Activated CD4-positive, alpha-beta memory T cell treated with anti-CD3 and anti-CD28 coated beads, Interleukin-2, amount 10 ng/mL, durations not matched to agents 7 days and 5 days (primary cell): ENCODE data around the gene ZNF354C. TPM values are rescaled to one million over a fixed set of nuclear protein-coding genes. Genes with fewer than 3 reads are reported as not detected.
A peak's percentile ranks its signal among the peaks of the same experiment; 100 is the strongest.

Experiments used
- CTCF ChIA-PET: fragments of 350-600 bp; sonication (Branson Sonifier 250); formaldehyde crosslinking; loops from one replicate; lab custom pipeline; 2021; ENCODE audit warnings: antibody characterized with exemption, inconsistent platforms; lab: Charles Lee
- POLR2A ChIA-PET: fragments of 350-600 bp; sonication (Branson Sonifier 250); formaldehyde crosslinking; loops from one replicate; lab custom pipeline; 2021; ENCODE audit warnings: antibody characterized with exemption; lab: Charles Lee
- DNase-seq: peaks from one replicate; pipeline ENCODE4 v3.0.0-alpha.2; 2020
- H3K27ac Mint-ChIP-seq: one replicate; pipeline ENCODE4 v1.8.0; 2021; ENCODE audit warnings: mild to moderate bottlenecking, mixed read lengths
- H3K27me3 Mint-ChIP-seq: one replicate; pipeline ENCODE4 v1.8.0; 2021; ENCODE audit warnings: mixed read lengths
- H3K36me3 Mint-ChIP-seq: one replicate; pipeline ENCODE4 v1.8.0; 2021; ENCODE audit warnings: low read depth, mixed read lengths
- H3K4me1 Mint-ChIP-seq: one replicate; pipeline ENCODE4 v1.8.0; 2021; ENCODE audit warnings: mixed read lengths
- H3K4me3 Mint-ChIP-seq: one replicate; pipeline ENCODE4 v1.8.0; 2021; ENCODE audit warnings: mild to moderate bottlenecking, mixed read lengths
- H3K9me3 Mint-ChIP-seq: one replicate; pipeline ENCODE4 v1.8.0; 2021; ENCODE audit warnings: mixed read lengths
- total RNA-seq, 2 experiments: library from RNA; stranded (reverse); gene quantifications; one replicate each; pipeline ENCODE4 v1.2.3, GENCODE V29; 2021

The ZNF354C gene
- total RNA-seq, 2 experiments from 2014 or later = 5.1 to 6.0 TPM

- CTCF ChIA-PET = no interaction called here
- Mint-ChIP-seq H3K9me3 (peaks cover 32% of the 10 kb centered on the region), H3K36me3 (no peaks in the 10 kb centered on the region), H3K27ac (no peak overlapping the region), H3K27me3 (no peaks in the 10 kb centered on the region), H3K4me1 (no peaks in the 10 kb centered on the region), H3K4me3 (no peak overlapping the region)
- DNase-seq = no peak
- POLR2A ChIA-PET = no interaction called here
Measured at GRCh38 chr5:179118338-179118737, 58.2 kb downstream of the ZNF354C start.

- Mint-ChIP-seq H3K4me3 (no peak overlapping the region), H3K4me1 (no peaks in the 10 kb centered on the region), H3K9me3 (peaks cover 27% of the 10 kb centered on the region), H3K27me3 (no peaks in the 10 kb centered on the region), H3K27ac (no peak overlapping the region), H3K36me3 (no peaks in the 10 kb centered on the region)
- DNase-seq = no peak
- ChIA-PET CTCF (no interaction called here), POLR2A (no interaction called here)
Measured at GRCh38 chr5:179118756-179119414, 58.7 kb downstream of the ZNF354C start.

GRCh38 chr5:179119415-179120170 is 59.4 kb downstream of the ZNF354C start:
- ChIA-PET CTCF (no interaction called here), POLR2A (no interaction called here)
- no peak for DNase-seq
- Mint-ChIP-seq H3K27ac (no peak overlapping the region), H3K4me1 (no peaks in the 10 kb centered on the region), H3K4me3 (no peak overlapping the region), H3K36me3 (no peaks in the 10 kb centered on the region), H3K9me3 (peaks cover 26% of the 10 kb centered on the region), H3K27me3 (no peaks in the 10 kb centered on the region)

GRCh38 chr5:179120421-179120861 is 60.3 kb downstream of the ZNF354C start:
- POLR2A ChIA-PET = no interaction called here
- Mint-ChIP-seq H3K27ac (no peak overlapping the region), H3K9me3 (peaks cover 19% of the 10 kb centered on the region)

GRCh38 chr5:179120951-179121666 is 60.9 kb downstream of the ZNF354C start:
- DNase-seq = no peak
- H3K27me3 Mint-ChIP-seq = no peaks in the 10 kb centered on the region
- no peaks in the 10 kb centered on the region for H3K4me1 Mint-ChIP-seq
- ChIA-PET POLR2A (no interaction called here), CTCF (no interaction called here)
- H3K9me3 Mint-ChIP-seq = peaks cover 18% of the 10 kb centered on the region
- H3K36me3 Mint-ChIP-seq = no peaks in the 10 kb centered on the region
- H3K27ac Mint-ChIP-seq = no peak overlapping the region
- no peak overlapping the region for H3K4me3 Mint-ChIP-seq

More at GRCh38 chr5:179120421-179120861, 60.3 kb downstream of the ZNF354C start:
- Mint-ChIP-seq H3K4me3 (no peak overlapping the region), H3K27me3 (no peaks in the 10 kb centered on the region), H3K36me3 (no peaks in the 10 kb centered on the region), H3K4me1 (no peaks in the 10 kb centered on the region)
- CTCF ChIA-PET = no interaction called here
- DNase-seq = peak; percentile 6

GRCh38 chr5:179121667-179122111 is 61.5 kb downstream of the ZNF354C start:
- Mint-ChIP-seq H3K27me3 (no peaks in the 10 kb centered on the region), H3K4me3 (no peak overlapping the region), H3K4me1 (no peaks in the 10 kb centered on the region), H3K36me3 (no peaks in the 10 kb centered on the region), H3K9me3 (peaks cover 14% of the 10 kb centered on the region), H3K27ac (no peak overlapping the region)
- DNase-seq = peak; percentile 8
- CTCF ChIA-PET = no interaction called here
- POLR2A ChIA-PET = no interaction called here

GRCh38 chr5:179122411-179123108 is 62.4 kb downstream of the ZNF354C start:
- ChIA-PET POLR2A (no interaction called here), CTCF (no interaction called here)
- H3K4me1 Mint-ChIP-seq = no peaks in the 10 kb centered on the region
- peaks cover 13% of the 10 kb centered on the region for H3K9me3 Mint-ChIP-seq
- H3K27me3 Mint-ChIP-seq = no peaks in the 10 kb centered on the region
- no peak overlapping the region for H3K4me3 Mint-ChIP-seq
- H3K27ac Mint-ChIP-seq = no peak overlapping the region
- no peak for DNase-seq
- H3K36me3 Mint-ChIP-seq = no peaks in the 10 kb centered on the region

GRCh38 chr5:179123109-179123426 is 62.9 kb downstream of the ZNF354C start:
- H3K4me3 Mint-ChIP-seq = no peak overlapping the region
- CTCF ChIA-PET = no interaction called here
- H3K27ac Mint-ChIP-seq = no peak overlapping the region
- no peaks in the 10 kb centered on the region for H3K4me1 Mint-ChIP-seq
- H3K36me3 Mint-ChIP-seq = no peaks in the 10 kb centered on the region
- no peak for DNase-seq
- peaks cover 13% of the 10 kb centered on the region for H3K9me3 Mint-ChIP-seq
- no peaks in the 10 kb centered on the region for H3K27me3 Mint-ChIP-seq
- POLR2A ChIA-PET = no interaction called here

- CTCF ChIA-PET = no interaction called here
- H3K27me3 Mint-ChIP-seq = no peaks in the 10 kb centered on the region
- H3K4me3 Mint-ChIP-seq = no peak overlapping the region
- peaks cover 8% of the 10 kb centered on the region for H3K9me3 Mint-ChIP-seq
- no peaks in the 10 kb centered on the region for H3K4me1 Mint-ChIP-seq
- DNase-seq = no peak
- POLR2A ChIA-PET = no interaction called here
- H3K27ac Mint-ChIP-seq = no peak overlapping the region
- H3K36me3 Mint-ChIP-seq = no peaks in the 10 kb centered on the region
Measured at GRCh38 chr5:179123491-179124272, 63.5 kb downstream of the ZNF354C start.

- Mint-ChIP-seq H3K4me3 (no peak overlapping the region), H3K36me3 (no peaks in the 10 kb centered on the region), H3K4me1 (no peaks in the 10 kb centered on the region), H3K27ac (no peak overlapping the region), H3K9me3 (peaks cover 6% of the 10 kb centered on the region), H3K27me3 (no peaks in the 10 kb centered on the region)
- no peak for DNase-seq
- POLR2A ChIA-PET = no interaction called here
- CTCF ChIA-PET = no interaction called here
Measured at GRCh38 chr5:179124273-179124852, 64.2 kb downstream of the ZNF354C start.

- H3K4me1 Mint-ChIP-seq = no peaks in the 10 kb centered on the region
- DNase-seq = no peak
- no peak overlapping the region for H3K4me3 Mint-ChIP-seq
- peaks cover 2% of the 10 kb centered on the region for H3K9me3 Mint-ChIP-seq
- no peaks in the 10 kb centered on the region for H3K27me3 Mint-ChIP-seq
- POLR2A ChIA-PET = no interaction called here
- no peaks in the 10 kb centered on the region for H3K36me3 Mint-ChIP-seq
- CTCF ChIA-PET = no interaction called here
- no peak overlapping the region for H3K27ac Mint-ChIP-seq
Measured at GRCh38 chr5:179124853-179125788, 64.9 kb downstream of the ZNF354C start.
